Activated T-cell treated with anti-CD3 and anti-CD28 coated beads, Interleukin-2, amount 50 U/mL, for 4 hours (primary cell): ENCODE results near the gene MPC1. TPM values are rescaled to one million over a fixed set of nuclear protein-coding genes. Genes with fewer than 3 reads are reported as not detected.
A peak's percentile ranks its signal among the peaks of the same experiment; 100 is the strongest.
"Not testable (repeated sequence)": the region's sequence is repeated elsewhere in the genome, so short reads cannot be mapped to it uniquely, and the experiment has no call there.

Experiments
- ATAC-seq, 2 donors: fragments of 200-7000 bp; cut with Tn5 transposase; one replicate each; pipeline ENCODE4 v1.10.0; 2021
- DNase-seq: peaks from one replicate; pipeline ENCODE4 v3.0.0-alpha.2; 2020
- H3K27me3 Mint-ChIP-seq: one replicate; pipeline ENCODE4 v1.8.0; 2021; ENCODE audit warnings: low read depth, mixed read lengths
- H3K36me3 Mint-ChIP-seq: one replicate; pipeline ENCODE4 v1.8.0; 2022; ENCODE audit warnings: mixed read lengths; ENCODE audit not compliant: insufficient read depth
- H3K4me1 Mint-ChIP-seq: one replicate; pipeline ENCODE4 v1.8.0; 2021; ENCODE audit warnings: low read depth, mixed read lengths
- H3K4me3 Mint-ChIP-seq: one replicate; pipeline ENCODE4 v1.8.0; 2021; ENCODE audit warnings: mild to moderate bottlenecking, moderate library complexity, mixed read lengths
- H3K9me3 Mint-ChIP-seq: one replicate; pipeline ENCODE4 v1.8.0; 2021; ENCODE audit warnings: mixed read lengths
- total RNA-seq, 3 donors: library from RNA; stranded (reverse); gene quantifications; one replicate each; pipeline ENCODE4 v1.2.1, GENCODE V29; 2021

The MPC1 gene
- total RNA-seq, 3 donors from 2014 or later: 17.9 to 24.6 (median 24.0) TPM

DNA sequence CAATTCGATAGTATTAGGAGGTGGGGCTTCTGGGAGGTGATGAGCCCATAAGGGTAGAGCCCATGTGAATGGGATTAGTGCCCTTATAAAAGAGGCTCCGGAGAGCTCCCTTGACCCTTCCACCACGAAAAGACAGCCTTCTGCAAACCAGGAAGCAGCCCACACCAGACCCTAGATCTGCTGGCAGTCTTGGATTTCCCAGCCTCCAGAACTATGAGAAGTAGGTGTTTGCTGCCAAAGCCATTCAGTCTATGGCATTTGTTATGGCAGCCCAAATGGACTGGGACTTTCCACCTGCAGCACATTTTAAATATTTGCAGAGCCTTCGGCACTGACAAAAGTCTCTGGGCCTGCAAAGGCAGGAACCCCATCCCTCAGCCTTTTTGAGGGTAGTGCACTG, 28.6 kb downstream of the MPC1 start:
- peaks cover 17% of the 10 kb centered on the region for H3K27me3 Mint-ChIP-seq
- H3K36me3 Mint-ChIP-seq: no peaks in the 10 kb centered on the region
- H3K4me1 Mint-ChIP-seq: no peaks in the 10 kb centered on the region
- H3K4me3 Mint-ChIP-seq: no peak overlapping the region
- DNase-seq (no peak), ATAC-seq (no peak)
- peaks cover 24% of the 10 kb centered on the region for H3K9me3 Mint-ChIP-seq

DNA sequence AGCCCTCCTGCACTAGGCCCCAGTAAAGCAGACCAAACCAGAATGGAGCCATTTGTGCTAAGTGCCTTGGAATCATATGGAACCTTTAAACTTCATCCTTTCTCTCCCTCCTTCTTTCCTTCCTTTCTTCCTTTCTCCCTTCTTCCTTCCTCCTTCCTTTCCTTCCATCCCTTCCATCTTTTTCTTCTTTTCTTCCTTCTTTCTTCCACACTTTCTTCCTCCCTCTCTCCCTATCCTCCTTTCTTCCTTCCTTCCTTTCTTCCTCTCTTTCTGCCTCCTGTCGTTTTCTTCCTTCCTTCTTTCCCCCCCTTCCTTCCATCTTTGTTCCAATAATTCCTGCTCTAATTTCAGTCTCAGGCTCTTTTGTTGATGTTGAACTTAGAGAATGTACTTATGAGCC, 29.2 kb downstream of the MPC1 start:
- ATAC-seq (no peak), DNase-seq (no peak)
- Mint-ChIP-seq H3K4me3 (no peak overlapping the region), H3K9me3 (peaks cover 25% of the 10 kb centered on the region), H3K4me1 (no peaks in the 10 kb centered on the region), H3K36me3 (no peaks in the 10 kb centered on the region), H3K27me3 (peaks cover 15% of the 10 kb centered on the region)

DNA sequence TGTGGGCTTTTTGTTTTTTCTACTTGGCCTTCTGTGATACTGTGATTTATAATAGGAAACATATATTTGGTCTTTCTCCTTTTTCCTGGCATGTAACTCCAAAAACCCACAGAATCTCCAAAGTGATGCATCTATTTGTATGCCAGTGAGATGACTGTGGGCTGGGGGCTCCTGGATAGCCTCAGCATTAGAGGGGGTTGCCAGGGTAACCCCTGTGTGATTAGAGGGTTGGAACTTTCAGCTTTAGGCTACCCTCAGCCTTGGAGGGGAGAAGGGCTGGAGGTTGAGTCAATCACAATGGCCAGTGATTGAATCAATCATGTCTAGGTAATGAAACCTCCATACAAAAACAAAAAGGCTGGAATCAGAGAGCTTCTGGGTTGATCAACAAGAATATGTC, 29.8 kb downstream of the MPC1 start:
- H3K27me3 Mint-ChIP-seq: peaks cover 15% of the 10 kb centered on the region
- DNase-seq (no peak), ATAC-seq (no peak)
- H3K9me3 Mint-ChIP-seq: peaks cover 25% of the 10 kb centered on the region
- H3K36me3 Mint-ChIP-seq: no peaks in the 10 kb centered on the region
- H3K4me3 Mint-ChIP-seq: no peak overlapping the region
- H3K4me1 Mint-ChIP-seq: peaks cover 5% of the 10 kb centered on the region

DNA sequence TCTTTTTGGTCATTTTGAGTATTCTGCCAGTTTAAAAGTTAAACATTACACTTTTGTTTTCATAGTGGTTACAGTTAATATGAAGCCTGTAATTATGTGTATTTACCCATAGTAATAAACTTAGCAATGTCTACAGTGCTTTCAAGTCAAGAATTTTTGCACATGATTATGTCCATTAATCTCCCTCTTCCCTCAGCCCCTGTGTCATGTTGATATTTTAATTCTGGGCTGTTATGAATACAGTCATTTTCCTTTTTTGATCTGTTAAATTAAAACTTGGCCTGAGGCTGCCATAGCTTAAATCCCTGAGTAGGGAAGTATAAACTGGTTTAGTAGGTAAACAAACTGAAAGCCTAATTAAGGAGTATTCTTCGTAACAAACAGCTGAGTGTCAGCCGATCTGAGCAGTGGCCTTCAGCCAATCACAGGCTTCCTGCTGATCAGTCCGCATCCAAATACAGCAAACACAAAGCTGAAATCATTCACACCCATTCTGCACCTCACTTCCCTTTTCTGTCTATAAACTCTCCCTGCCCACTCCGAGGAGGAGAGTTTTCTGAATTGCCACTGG, 30.9 kb downstream of the MPC1 start:
- H3K36me3 Mint-ChIP-seq: no peaks in the 10 kb centered on the region
- peaks cover 15% of the 10 kb centered on the region for H3K27me3 Mint-ChIP-seq
- no peak for DNase-seq
- H3K4me3 Mint-ChIP-seq: no peak overlapping the region
- H3K9me3 Mint-ChIP-seq: peaks cover 25% of the 10 kb centered on the region
- ATAC-seq: no peak
- peaks cover 6% of the 10 kb centered on the region for H3K4me1 Mint-ChIP-seq

DNA sequence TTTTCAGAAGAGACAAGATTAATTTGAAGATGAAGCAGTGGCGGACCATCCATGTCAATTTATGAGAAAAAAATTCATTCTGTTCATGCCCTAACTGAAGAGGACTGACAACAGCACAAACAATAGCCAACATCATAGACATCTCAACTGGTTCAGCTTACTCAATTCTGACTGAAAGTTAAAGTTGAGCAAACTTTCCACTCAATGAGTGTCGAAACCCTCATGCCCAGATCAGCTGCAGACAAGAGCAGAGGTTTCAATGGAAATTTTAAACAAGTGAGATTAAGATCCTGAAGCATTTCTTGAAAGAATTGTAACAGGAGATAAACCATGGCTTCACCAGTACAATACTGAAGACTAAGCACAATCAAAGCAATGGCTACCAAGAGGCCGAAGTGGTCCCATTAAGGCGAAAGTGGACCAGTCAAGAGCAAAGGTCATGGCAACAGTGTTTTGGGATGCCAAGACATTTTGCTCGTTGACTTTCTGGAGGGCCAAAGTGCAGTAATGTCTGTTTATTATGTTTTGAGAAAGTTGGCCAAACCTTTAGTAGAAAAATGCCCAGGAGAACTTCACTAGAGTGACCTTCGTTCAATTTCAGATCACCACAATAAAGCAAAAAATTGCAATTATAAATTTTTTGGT, 34.3 kb downstream of the MPC1 start:
- DNase-seq (no peak), ATAC-seq (no peak)
- no peak overlapping the region for H3K4me3 Mint-ChIP-seq
- H3K36me3 Mint-ChIP-seq: no peaks in the 10 kb centered on the region
- peaks cover 6% of the 10 kb centered on the region for H3K4me1 Mint-ChIP-seq
- peaks cover 2% of the 10 kb centered on the region for H3K27me3 Mint-ChIP-seq
- H3K9me3 Mint-ChIP-seq: peaks cover 25% of the 10 kb centered on the region

- ATAC-seq (no peak), DNase-seq (no peak)
- H3K36me3 Mint-ChIP-seq: peaks cover under 1% of the 10 kb centered on the region
- H3K9me3 Mint-ChIP-seq: peaks cover 25% of the 10 kb centered on the region
- peaks cover 8% of the 10 kb centered on the region for H3K4me1 Mint-ChIP-seq
- no peak overlapping the region for H3K4me3 Mint-ChIP-seq
- no peaks in the 10 kb centered on the region for H3K27me3 Mint-ChIP-seq
Measured at GRCh38 chr6:166346965-166347364, 35.8 kb downstream of the MPC1 start.

- ATAC-seq (no peak), DNase-seq (no peak)
- H3K9me3 Mint-ChIP-seq: peaks cover 22% of the 10 kb centered on the region
- H3K4me1 Mint-ChIP-seq: peaks cover 10% of the 10 kb centered on the region
- peaks cover 2% of the 10 kb centered on the region for H3K36me3 Mint-ChIP-seq
- H3K4me3 Mint-ChIP-seq: no peak overlapping the region
- no peaks in the 10 kb centered on the region for H3K27me3 Mint-ChIP-seq
Measured at GRCh38 chr6:166346449-166346848, 36.3 kb downstream of the MPC1 start.

DNA sequence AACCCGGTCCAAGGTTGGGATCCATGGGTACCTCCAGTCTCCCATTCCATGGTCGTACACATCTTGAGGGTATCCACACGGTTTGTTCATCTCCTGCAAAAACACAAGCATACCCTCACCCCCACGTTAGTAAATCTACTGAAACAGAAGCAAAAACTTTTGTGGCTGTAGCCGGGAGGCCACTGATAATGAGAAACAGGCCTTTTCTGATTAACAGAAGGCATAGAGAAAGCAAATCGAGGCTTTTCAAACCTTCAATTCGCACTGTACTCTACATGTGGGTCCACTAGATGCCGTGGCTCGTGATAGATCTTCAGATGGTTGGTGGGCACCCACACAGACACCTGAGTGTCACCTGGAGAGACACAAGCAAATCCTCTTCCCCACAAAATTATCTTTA, 37.1 kb downstream of the MPC1 start:
- H3K4me1 Mint-ChIP-seq: peaks cover 12% of the 10 kb centered on the region
- H3K36me3 Mint-ChIP-seq, ATAC-seq, H3K4me3 Mint-ChIP-seq, H3K27me3 Mint-ChIP-seq, DNase-seq: not testable (repeated sequence)
- H3K9me3 Mint-ChIP-seq: peaks cover 16% of the 10 kb centered on the region

GRCh38 chr6:166344921-166345320, 37.8 kb downstream of the MPC1 start:
- ATAC-seq, DNase-seq, H3K27me3 Mint-ChIP-seq, H3K9me3 Mint-ChIP-seq, H3K36me3 Mint-ChIP-seq, H3K4me3 Mint-ChIP-seq: not testable (repeated sequence)
- H3K4me1 Mint-ChIP-seq: peaks cover 12% of the 10 kb centered on the region

GRCh38 chr6:166344240-166344639, 38.5 kb downstream of the MPC1 start:
- Mint-ChIP-seq H3K27me3 (no peaks in the 10 kb centered on the region), H3K36me3 (peaks cover 2% of the 10 kb centered on the region), H3K9me3 (peaks cover 2% of the 10 kb centered on the region), H3K4me1 (peaks cover 12% of the 10 kb centered on the region), H3K4me3 (no peak overlapping the region)
- no peak for DNase-seq
- no peak for ATAC-seq

- Mint-ChIP-seq H3K4me3 (peak overlapping the region; percentile 97), H3K27me3 (no peaks in the 10 kb centered on the region)
- ATAC-seq: no peak
Measured at GRCh38 chr6:166343150-166343487, 39.6 kb downstream of the MPC1 start.

DNA sequence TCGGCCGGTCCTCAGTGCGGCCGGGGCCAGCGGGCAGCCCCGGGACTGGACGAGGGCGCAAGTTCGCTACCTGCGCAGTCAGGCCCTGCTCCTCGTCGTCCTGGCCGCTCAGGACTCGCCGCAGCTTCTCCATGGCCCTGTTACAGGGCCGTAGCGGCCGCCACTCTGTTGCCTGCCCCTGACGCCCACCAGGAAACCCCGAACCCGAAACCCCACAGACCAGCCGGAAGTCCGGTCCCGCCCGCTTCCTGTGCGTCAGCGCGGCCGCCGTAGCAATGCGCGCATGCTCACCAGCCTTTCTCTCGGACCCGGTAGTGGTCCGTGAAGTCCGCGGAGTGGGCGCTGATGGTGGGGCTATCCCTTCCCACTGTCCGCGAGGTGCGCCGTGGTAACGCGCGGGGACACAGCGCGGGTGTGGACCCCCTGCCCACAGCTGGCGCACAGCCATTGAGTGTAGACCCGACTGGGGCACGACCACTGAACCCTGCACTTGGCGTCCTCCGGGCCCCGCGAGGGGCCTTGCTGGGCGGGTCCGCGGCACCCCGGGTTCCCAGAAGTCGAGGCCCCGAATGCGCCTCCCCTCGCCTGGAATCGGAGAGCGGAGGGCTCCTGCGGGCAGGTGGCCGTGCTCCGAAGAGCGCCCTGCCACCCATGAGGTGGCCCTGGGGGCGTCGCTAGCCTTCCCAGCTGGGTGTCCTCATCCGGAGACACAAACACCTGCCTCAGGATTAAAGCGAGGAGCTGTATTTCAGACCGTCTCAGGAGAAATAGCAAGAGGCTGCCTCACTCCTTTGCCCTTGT, 40.2 kb downstream of the MPC1 start, which contains the start of gene SFT2D1:
SFT2D1 (minus strand) TSS at position 197 of the 801 bp plus-strand sequence; CDS start at position 133, 64 bp downstream.
- peak; percentile 78 to 80 for ATAC-seq
- Mint-ChIP-seq H3K36me3 (peaks cover 5% of the 10 kb centered on the region), H3K9me3 (no peaks in the 10 kb centered on the region), H3K27me3 (no peaks in the 10 kb centered on the region), H3K4me1 (peaks cover 7% of the 10 kb centered on the region), H3K4me3 (peak within 1 kb of the TSS; percentile 97)
- peak; percentile 67 for DNase-seq

More at GRCh38 chr6:166343150-166343487, 39.6 kb downstream of the MPC1 start:
- Mint-ChIP-seq H3K36me3 (peaks cover 5% of the 10 kb centered on the region), H3K9me3 (no peaks in the 10 kb centered on the region), H3K4me1 (peaks cover 9% of the 10 kb centered on the region)
- DNase-seq: no peak

- ATAC-seq: peak; percentile 36 to 37
- Mint-ChIP-seq H3K36me3 (peaks cover 5% of the 10 kb centered on the region), H3K4me1 (peaks cover 7% of the 10 kb centered on the region), H3K27me3 (no peaks in the 10 kb centered on the region), H3K4me3 (peak overlapping the region; percentile 97), H3K9me3 (no peaks in the 10 kb centered on the region)
- DNase-seq: no peak
Measured at GRCh38 chr6:166341977-166342348, 40.8 kb downstream of the MPC1 start.

- ATAC-seq: no peak
- Mint-ChIP-seq H3K9me3 (no peaks in the 10 kb centered on the region), H3K4me3 (peak overlapping the region; percentile 97), H3K27me3 (no peaks in the 10 kb centered on the region), H3K36me3 (peaks cover 5% of the 10 kb centered on the region), H3K4me1 (peaks cover 8% of the 10 kb centered on the region)
- DNase-seq: no peak
Measured at GRCh38 chr6:166341464-166341863, 41.3 kb downstream of the MPC1 start.

- Mint-ChIP-seq H3K4me1 (peaks cover 35% of the 10 kb centered on the region), H3K27me3 (no peaks in the 10 kb centered on the region), H3K9me3 (no peaks in the 10 kb centered on the region), H3K4me3 (no peak overlapping the region), H3K36me3 (peaks cover 20% of the 10 kb centered on the region)
- ATAC-seq (no peak), DNase-seq (no peak)
Measured at GRCh38 chr6:166338854-166339253, 43.9 kb downstream of the MPC1 start.
